Activated T-cell treated with anti-CD3 and anti-CD28 coated beads for 48 hours (primary cell): ENCODE results near the gene UGT3A1.
"Not testable (repeated sequence)": the region's sequence is repeated elsewhere in the genome, so short reads cannot be mapped to it uniquely, and the experiment has no call there.

Experiments used
- DNase-seq: peaks from one replicate; pipeline ENCODE4 v3.0.0-alpha.2; 2020; ENCODE audit warnings: low read depth

The UGT3A1 gene, protein sequence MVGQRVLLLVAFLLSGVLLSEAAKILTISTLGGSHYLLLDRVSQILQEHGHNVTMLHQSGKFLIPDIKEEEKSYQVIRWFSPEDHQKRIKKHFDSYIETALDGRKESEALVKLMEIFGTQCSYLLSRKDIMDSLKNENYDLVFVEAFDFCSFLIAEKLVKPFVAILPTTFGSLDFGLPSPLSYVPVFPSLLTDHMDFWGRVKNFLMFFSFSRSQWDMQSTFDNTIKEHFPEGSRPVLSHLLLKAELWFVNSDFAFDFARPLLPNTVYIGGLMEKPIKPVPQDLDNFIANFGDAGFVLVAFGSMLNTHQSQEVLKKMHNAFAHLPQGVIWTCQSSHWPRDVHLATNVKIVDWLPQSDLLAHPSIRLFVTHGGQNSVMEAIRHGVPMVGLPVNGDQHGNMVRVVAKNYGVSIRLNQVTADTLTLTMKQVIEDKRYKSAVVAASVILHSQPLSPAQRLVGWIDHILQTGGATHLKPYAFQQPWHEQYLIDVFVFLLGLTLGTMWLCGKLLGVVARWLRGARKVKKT

DNA sequence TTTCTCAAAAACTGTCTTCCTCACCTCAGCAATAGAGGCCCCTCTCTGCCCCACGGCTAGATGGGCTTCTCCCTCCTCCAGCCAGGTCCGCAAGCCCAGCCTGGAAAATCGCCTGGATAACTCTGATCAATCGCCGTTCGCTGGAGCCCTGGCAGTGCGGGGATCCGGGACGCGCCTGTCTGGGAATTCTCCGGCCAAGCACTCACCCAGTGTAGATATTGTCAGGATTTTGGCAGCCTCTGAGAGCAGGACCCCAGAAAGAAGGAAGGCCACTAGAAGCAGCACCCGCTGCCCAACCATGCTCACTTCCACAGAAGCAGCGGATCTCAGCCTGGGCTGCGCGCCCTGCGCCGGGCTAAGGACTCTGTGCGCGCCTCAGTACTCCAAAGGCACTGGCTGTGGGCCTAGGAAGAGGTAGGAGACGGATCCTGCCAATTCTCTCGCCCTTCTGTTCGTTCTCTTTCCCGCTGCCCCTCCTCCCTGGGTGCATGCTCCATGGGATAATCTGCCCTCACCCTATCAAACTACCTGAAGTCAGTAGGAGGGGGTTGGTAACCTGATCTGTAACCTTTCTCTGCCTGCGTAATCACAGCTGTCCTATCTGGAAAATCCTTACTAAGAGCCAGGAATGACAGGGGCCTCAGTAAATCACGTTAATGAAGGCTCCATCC is at the start of gene UGT3A1:
TSS of gene UGT3A1 (minus strand) at position 450 of the 671 bp plus-strand sequence. CDS start at position 300, 150 bp downstream.
- DNase-seq = no peak

DNA sequence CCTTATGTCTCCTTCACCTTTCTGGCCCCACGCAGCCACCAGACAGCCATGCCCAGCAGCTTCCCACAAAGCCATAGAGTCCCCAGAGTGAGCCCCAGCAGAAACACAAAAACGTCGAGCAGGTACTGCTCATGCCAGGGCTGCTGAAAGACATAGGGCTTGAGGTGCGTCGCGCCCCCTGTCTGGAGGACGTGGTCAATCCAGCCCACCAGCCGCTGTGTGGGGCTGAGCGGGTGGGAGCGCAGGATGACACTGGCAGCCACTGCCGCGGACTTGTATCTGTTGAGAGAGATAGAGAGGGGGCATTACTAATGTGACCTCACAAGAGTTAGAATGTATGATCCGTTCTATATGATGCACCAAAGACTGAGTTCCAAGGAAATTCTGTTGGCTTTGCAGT is 44.5 kb upstream of the UGT3A1 start:
- DNase-seq = no peak

DNA sequence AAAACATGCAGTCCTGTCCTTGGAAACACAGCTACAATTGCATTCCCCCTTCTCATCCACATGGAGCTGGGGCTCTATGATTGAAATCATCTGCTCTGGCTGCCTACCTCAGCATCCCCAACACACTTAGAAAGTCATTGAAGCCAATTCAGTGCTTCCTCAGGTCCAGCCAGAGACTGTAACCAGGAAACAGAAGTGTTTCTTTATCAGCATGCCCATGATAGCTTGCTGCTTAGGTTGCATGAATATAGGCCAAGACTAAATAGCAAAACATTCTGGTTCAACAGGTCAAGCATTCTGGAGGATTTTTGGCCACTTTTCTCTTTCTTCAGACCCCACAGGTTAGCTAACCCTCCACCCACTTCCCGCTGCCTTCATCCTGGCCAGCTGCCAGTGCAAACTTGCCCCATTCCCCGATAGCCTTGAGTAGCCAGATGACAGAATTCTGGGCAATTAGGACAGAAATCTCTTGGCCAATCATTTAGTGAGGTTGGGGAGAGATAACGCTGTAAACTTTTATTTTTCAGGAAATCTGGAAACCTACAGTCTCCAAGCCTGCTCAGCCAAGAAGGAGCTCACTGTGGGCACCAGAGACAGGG is 43.4 kb upstream of the UGT3A1 start:
- not testable (repeated sequence) for DNase-seq

DNA sequence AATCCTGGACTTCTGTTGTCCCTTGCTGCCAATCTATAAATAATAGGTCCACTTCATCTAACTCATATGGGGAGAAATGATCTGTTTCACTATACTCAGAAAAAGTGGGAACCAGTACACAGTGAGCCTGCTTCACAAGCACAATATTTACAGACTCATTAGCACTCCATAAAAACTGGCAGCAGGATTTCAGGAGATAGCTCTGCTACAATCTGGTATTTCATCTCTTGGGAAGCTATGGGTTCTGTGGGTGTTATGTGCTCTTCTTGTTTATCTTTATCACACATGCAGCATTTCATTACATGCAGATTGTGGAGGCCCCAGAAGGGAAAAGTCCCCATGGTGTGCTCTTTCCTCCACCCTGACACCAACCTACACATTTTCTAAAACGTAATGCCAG is 42.3 kb upstream of the UGT3A1 start:
- DNase-seq = no peak

DNA sequence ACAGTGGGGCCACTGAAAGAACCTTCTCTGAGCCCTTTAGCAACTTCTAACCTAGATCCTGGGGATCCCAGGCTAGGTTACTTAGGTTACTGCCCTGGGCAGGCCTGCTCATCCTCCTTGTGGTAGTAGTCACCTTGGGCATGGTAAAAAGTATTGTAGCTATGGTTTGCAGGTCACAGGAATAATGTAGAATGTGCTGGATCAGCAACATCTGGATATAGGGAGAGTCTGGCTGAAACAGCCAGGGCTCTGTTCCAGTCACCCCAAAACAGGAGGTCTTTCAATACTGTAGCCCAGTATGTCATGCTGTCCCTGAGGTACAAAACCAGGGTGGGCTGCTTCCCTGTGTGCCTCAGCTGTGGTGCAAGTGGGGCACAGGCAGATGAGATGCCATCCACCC is 41.9 kb upstream of the UGT3A1 start:
- no peak for DNase-seq

DNA sequence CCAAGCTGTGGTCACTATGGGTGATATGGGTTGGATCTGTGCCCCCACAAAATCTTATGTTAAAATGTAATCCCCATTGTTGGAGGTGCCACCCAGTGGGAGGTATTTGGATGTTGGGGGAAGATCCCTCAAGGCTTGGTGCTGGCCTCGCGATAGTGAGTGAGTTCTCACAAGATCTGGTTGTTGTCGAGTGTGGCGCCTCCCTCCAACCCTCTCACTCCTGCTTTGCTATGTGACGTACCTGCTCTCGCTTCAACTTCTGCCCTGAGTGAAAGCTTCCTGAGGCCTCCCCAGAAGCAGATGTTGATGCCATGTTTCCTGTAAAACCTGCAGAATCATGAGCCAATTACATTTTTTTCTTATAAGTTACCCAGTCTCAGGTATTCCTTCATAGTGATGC is 40.0 kb upstream of the UGT3A1 start:
- no peak for DNase-seq

DNA sequence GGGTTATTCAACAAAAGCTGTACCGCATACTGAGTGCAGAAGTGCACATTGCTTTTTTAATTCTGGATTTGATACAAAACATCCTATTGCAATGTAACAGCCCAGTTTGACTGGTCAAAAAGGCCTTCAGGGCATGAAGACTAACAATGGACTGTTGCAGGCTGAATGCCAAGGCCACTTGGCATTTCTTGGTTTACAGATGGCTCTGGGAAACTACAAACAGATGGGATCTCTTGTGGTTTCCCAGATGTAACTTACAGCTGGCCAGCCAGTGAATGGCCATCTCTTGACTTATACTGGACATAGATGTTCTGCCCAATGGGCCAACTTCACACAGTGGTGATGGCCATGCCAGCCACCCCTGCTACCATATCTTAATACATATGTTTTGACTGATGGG is 38.7 kb upstream of the UGT3A1 start:
- DNase-seq = no peak

DNA sequence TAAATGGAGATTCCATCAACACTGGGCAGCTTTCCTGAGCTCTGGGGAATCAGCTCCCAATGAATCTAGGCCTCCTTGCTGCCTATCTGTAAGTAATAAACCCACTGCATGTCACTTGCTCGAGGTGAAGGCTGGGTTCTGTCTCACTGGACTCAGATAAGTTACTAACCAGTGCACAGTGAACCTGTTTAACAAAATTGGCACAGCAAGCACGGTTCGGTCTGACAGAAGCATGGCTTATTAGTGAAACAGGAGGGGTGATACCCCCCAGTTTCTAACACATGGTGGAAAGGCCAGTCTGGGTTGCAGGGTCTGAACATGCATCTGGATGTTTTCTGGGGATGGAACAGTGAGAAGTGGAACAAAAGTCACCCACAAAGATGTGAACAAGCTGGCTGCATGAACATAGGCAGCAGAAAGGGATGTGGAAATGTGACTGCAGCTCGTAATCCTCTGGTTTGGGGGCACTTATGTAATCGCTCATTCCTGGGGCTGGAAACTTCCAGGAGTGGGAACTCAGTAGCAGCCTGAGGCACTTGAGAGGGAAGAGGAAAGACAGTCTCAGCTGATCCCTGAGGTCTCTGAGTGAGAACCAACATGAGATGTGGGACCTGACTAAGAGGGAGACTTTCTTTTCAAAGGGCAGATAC is 37.8 kb upstream of the UGT3A1 start:
- no peak for DNase-seq

DNA sequence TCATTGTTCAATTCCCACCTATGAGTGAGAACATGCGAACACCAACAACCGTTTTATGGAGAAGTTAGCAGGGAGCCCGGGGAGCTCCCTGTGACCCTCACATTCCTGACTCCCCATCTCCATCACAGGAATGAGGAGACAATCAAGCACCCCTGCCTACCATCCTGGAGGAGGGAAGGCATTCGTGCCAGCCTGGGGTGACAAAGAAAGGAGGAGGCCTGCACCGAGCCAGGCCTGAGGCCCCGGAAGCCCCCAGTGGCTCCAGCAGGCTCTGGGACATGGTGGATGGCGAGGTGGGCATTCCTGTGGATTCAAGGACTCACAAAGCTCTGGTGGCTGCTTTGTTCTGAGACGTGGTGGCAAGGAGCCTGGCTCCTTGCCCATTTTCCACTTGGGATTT is 36.5 kb upstream of the UGT3A1 start:
- no peak for DNase-seq

DNA sequence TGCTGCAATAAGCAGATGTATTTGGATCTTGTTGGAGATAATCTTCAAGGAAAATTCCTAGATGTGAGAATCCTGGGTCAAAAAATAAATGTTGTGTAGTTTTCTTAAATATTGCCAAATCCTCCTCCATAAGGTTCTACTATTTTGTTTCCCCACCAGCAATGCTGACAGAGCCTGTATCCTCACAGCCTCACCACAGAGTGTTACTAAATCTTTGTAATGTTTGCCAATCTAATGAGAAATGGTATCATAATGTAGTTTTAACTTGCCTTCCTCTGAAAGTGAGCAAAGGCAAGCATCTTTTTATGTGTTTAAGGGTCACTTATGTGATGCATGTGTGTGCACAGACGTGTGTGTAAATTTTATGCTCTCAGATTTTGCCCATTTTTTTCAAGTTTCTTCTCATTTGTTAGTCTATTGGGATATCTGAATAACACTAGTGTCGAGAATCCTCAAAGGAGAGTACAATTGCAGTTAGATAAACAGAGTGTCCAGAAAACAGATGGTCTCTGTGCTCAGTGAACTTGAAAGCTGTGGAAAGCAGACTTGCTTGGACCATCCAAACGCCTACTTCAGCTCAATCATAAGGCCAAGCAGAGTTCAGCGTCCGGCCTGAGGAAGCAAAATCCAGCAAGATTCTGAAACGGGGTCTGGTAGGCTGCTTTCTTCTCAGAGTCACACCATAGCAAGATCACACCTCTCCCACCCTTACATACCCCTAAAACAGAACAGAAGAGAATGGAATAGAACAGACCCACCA is 35.7 kb upstream of the UGT3A1 start:
- DNase-seq = no peak

DNA sequence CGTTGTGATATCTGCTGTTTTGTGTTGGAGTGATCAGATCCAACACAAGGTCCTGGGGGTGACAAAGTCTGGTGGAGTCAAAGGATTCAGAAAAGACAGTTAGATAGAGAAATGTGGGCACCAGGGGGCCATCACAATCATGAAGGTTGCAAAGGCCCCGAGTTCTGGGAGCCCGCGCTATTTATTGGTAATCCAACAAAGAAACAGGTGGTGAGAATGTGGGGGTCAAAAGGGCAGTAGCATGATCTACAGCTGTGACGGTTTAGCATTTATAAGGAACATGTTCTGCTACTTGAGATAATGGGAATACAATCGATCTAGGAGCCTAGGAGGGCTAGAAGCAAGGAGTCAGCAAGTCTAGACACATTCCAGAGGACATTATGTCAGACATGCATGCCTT is 31.1 kb upstream of the UGT3A1 start:
- DNase-seq = not testable (repeated sequence)

DNA sequence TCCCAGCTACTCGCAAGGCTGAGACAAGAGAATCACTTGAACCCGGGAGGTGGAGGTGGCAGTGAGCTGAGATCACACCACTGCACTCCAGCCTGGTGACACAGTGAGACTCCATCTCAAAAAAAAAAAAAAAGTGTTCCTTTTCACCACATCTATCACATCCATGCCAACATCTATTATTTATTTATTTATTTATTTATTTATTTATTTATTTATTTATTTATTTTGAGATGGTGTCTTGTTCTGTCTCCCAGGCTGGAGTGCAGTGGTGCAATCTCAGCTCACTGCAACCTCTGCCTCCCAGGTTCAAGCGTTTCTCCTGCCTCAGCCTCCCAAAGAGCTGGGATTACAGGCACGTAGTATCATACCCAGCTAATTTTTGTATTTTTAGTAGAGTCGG is 28.4 kb upstream of the UGT3A1 start:
- not testable (repeated sequence) for DNase-seq

DNA sequence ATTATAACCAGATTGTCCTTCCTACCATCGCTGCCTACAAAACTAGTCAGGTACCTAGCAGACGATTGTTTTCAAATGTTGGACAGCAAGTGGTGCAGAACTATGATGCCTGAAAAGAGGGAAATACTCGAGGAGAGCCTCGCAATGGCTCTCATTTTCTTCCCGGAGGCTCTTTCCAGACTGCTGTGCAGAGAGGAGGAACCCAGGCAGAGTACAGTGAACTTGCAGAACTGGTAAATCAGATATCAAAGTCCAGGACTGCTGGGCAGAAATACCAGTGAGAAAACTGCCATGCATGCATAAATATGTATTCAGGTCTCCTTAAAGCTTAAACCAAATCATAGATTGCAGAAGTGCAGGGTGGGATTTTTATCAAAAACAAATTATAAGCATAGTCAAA is 26.4 kb upstream of the UGT3A1 start:
- DNase-seq = no peak

DNA sequence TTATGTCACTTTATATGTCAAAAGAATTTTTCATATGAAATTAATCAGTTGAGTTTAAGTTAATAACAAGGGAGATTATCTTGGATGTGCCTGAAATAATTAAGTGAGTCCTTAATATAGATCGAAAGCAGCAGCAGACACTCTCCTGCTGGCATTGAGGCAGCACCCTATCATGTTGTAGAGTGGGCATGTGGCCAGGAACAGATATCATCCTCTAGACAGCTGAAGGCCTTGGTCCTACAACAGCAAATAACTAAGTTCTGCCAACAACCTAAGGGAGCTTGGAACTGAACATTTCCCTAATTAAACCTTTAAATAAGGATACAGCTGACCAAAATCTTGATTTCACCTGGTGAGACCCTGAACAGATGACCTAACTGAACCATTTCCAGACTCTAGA is 25.8 kb upstream of the UGT3A1 start:
- no peak for DNase-seq

DNA sequence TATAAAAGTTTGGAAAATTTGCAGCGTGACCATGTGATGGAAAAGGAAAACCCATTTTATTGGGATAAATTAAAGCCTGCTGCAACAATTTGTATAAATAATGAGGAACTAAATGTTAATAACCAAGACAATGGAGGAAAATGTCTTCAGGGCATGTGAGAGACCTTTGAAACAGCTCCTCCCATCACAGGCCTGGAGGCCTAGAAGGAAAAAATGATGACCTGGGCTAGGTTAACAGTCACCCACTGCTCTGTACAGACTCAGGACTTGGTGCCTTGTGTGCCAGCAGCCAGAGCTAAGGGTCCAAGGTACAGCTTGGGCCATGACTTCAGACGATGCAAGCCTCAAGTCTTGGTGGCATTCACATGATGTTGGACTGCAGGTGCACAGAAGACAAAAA is 22.0 kb upstream of the UGT3A1 start:
- DNase-seq = no peak

DNA sequence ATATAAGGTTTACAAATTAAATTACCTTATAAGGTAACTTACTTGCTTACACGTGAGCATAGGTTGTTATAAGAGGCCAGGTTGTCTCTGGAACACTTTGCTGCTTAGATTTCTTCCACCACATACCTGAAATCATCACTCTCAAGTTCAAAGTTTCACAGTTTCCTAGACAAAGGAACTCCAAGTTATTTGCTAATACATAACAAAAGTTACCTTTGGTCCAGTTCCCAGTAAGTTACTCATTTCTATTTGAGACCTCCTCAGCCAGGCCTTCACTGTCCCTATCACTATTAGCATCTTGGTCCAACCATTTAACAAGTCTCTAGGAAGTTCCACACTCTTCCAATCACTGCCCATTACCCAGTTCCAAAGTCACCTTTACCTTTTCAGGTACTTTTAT is 18.5 kb upstream of the UGT3A1 start:
- DNase-seq = no peak

DNA sequence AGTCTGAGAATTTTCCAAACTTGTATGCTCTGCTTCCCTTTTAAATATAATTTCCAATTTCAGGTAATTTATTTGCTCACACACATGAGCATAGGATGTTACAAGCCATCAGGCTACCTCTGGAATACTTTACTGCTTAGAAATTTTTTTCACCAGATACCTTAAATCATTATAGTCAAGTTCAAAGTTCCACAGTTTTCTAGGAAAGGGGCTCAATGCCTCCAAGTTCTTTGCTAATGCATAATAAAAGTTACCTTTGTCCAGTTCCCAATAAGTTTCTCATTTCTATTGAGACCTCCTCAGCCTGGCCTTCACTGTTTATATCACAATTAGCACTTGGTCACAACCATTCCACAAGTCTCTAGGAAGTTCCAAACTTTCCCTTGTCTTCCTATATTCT is 16.2 kb upstream of the UGT3A1 start:
- no peak for DNase-seq

DNA sequence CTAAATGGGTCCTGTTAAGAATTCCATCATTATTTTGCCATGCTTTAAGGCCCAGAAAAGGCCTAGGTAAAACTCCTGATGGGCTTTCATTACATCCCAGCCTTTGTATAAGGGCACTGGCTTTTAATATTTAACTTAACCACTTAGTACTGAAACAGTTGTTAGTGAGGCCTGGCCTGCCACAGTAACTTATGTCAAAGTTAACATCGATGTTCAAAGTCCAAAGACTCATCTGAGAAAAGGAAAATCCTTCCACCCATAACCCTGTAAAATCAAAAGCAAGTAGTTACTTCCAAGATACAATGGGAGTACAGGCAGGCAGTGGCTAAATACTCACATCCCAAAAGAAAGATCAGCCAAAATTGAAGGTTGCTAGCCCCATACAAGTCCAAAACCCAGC is 15.0 kb upstream of the UGT3A1 start:
- no peak for DNase-seq

DNA sequence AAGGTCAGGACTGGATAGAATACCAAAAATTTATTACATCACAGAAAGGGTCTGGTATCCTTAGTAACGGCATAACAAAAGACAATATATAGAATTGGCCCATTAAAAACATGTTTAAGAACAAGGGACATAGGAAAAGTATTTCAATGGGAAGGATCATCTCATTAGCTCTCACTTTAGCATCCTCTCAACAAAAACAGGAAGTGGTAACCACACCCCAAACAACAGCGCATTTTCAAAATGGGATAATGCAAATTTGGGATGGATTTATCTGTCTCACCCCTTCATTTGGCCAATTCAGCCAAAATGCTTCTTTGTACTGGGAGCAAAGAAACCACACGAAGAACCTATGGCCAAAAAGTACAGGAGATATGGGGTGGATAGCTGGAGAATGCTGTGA is 9.8 kb upstream of the UGT3A1 start:
- no peak for DNase-seq

DNA sequence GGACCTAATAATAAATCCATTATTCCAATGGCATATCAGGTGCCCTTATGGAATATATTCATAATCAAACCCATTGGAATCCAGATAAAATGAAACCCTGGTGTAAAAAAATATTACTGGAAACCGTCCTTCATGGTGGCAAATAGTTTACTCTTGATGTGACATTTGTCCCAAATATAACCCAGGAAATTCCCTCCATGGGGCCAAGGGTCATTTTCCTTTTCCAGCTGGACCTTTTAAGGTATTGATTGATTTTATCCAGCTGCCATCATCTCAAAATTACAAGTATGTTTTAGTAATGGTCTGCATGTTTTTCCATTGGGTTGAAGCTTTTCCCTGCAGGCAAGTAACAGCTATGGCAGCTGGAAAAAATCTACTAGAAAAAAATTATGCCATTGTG is 8.4 kb upstream of the UGT3A1 start:
- DNase-seq = no peak

DNA sequence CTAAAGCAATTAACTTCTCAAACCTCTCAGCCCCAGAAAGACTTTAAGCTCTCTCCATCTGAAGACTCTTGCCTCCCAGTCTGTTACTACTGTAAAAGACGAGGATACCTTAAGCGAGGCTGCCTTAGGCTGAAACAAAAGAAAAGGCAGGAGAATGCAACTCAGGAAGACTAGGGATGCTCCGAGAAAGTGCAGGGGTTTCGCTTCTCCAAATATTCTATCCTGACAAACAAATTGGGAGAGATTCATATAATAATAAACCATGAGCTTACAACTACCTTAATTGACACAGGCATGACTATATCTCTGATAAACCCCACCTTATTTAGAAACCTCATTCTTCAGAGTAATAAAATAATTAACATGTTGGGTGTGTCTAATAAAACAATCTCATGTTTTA is 4.9 kb upstream of the UGT3A1 start:
- DNase-seq = no peak

DNA sequence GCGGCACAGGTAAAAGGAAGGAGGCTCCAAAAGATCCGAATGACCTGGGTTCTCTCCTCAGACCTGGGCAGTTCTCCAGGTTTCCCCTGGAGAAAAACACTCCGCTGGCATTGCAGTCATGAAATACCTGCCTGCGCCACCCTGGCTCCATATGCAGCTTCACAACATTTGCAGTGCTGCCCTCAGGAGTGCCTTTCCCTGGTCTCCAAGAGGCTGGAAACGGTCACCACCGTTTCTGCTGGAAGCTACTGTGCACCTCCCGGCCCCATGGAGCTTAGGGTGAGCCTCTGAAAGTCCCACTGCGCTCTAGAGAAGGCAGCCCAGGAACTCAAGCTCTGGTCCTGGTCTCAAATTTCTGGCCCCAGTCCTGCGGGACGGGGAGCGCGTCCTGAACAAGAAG is 670 bp downstream of the UGT3A1 start:
- DNase-seq = no peak
